D721Med (cell line): ENCODE results near the gene PAX6.

Source experiments
- DNase-seq: peaks from one replicate; pipeline ENCODE4 v3.0.0; 2011; ENCODE audit warnings: low spot score; ENCODE audit not compliant: insufficient read length
- FAIRE-seq: peaks from 2 replicates; lab custom pipeline; 2011; peaks lifted over from hg19 to GRCh38; lab: Jason Lieb, UNC
- CTCF ChIP-seq: IDR thresholded peaks from 2 replicates; pipeline ENCODE4 v1.5.1; 2012; ENCODE audit warnings: mild to moderate bottlenecking, control low read depth; ENCODE audit not compliant: insufficient read depth; ENCODE audit errors: missing control alignments

PAX6 gene

GRCh38 chr11:31810779-31811647 is at the start of gene PAX6:
PAX6 (minus strand) TSS chr11:31811322; CDS start chr11:31806411, 4,911 bp downstream.
- TF ChIP-seq CTCF = no peak
- DNase-seq (peak; percentile 16), FAIRE-seq (no peak)

DNA sequence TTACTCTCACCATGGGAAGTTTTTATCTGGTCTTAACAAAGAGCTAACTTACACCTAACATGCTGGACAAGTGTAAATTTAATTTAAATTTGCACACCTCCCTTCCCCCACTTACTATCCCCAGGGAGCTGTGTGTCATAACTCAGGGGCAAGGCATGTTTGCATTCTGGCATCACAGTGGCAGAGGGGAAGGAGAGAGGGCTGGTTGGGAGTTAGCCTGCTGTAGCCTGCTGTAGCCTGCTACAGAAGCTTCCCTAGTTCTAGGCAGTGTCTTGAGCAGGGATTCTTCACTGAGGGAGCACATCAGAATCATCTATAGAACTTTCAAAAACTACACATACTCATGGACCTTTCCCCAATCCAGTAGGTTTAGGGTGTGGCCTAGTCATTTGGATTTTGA is 49.3 kb upstream of the PAX6 start:
- DNase-seq (no peak), FAIRE-seq (no peak)
- TF ChIP-seq CTCF = no peak

DNA sequence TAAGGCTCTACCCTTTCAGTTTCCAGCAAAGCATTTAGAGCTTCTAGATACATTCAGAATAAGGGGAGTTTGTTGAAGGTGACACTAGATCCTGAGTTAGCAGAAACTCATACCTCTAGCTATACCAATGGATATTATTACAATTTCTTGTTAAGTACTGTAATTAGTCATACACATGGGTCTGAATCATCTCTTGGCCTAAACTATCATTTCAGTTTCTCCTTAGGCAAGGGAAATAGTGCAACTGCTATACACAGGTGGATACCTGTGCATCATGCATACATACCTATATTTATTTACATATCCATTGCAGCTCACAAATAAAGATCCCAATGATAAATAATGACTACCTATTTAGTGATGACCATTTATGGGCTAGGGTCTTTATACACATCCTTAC is 45.1 kb upstream of the PAX6 start:
- TF ChIP-seq CTCF = no peak
- no peak for DNase-seq
- FAIRE-seq = no peak

DNA sequence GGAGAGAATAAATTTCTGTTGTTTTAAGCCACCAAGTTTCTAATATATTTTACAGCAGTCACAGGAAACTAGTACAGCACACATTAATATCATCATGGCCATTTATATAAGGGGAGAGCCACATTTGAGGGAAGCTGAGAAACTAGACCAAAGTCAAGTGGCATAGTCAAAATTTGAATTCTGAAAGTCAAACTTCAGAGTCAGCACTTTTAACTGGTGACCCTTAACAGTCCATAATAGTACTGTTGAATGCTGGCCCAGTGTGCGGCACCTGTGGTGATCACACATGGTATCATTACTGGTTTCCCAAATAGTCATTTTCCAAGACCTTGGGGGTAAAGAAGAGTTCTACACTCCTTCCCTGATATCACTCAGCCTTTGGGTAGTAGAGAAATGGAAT is 44.3 kb upstream of the PAX6 start:
- DNase-seq = no peak
- no peak for FAIRE-seq
- TF ChIP-seq CTCF = no peak

GRCh38 chr11:31850365-31850764 is 39.2 kb upstream of the PAX6 start:
- no peak for FAIRE-seq
- DNase-seq = no peak
- TF ChIP-seq CTCF = no peak

GRCh38 chr11:31847761-31848160 is 36.6 kb upstream of the PAX6 start:
- DNase-seq (no peak), FAIRE-seq (no peak)
- TF ChIP-seq CTCF = no peak

DNA sequence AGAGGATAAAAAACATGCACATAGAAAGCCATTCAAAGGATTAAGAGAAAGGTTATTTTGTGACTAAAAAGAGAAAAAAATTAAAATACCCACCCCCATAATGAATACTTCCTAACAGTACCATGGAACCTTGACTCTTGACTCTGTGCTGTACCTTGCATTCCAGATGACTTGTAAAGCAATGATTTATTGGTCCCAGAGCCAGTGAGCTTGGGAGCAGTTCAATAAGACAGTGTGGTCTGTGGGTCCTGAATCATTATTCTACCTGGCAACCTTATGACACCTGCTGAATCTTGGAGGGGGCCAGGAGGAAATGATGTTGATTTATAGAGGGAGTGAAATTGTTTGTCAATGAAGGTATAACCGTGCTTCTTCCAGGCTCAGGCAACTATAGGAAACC is 34.2 kb upstream of the PAX6 start:
- no peak for FAIRE-seq
- TF ChIP-seq CTCF = no peak
- no peak for DNase-seq
